HCT116 (cell line): ENCODE results near the gene RBMS1. TPM values are rescaled to one million over a fixed set of nuclear protein-coding genes. Genes with fewer than 3 reads are reported as not detected.

ENCODE experiments used
- ATAC-seq: fragments of 200-7000 bp; cut with Tn5 transposase; 2 replicates; pipeline ENCODE4 v1.9.1; 2020; ENCODE audit warnings: mild to moderate bottlenecking, moderate library complexity
- BruUV-seq: library from RNA; stranded (reverse); fragments of 400-500 nt; replicated peaks from 2 replicates; lab custom pipeline; 2021; lab: Mats Ljungman, UMichigan
- CTCF ChIA-PET: fragments of 300-600 bp; sonication (Branson Sonifier 250); formaldehyde crosslinking; loops from one replicate; lab custom pipeline; 2021; ENCODE audit warnings: antibody characterized with exemption; lab: Charles Lee
- POLR2A ChIA-PET: fragments of 300-600, 350-600 bp; sonication (Branson Sonifier 250); formaldehyde crosslinking; loops from one replicate; lab custom pipeline; 2021; ENCODE audit warnings: antibody characterized with exemption; lab: Charles Lee
- RAD21 ChIA-PET, 2 experiments: fragments of 300-600 bp; sonication (Branson Sonifier 250); formaldehyde crosslinking; loops; one replicate each; lab custom pipeline; 2023; ENCODE audit warnings: low total read pairs in 2 of 2; ENCODE audit not compliant: uncharacterized antibody in 2 of 2, unreplicated experiment in 2 of 2, low non-redundant PET in 1 of 2; lab: Charles Lee
- DNase-seq: peaks from one replicate; pipeline ENCODE4 v3.0.0-alpha.2; 2010; ENCODE audit warnings: low read depth, low spot score
- H2AFZ ChIP-seq: fragments of 200-600 bp; shearing (Covaris generic), sonication (generic); 2 replicates; pipeline ENCODE4 v1.6.1; 2017; ENCODE audit warnings: low read depth, mixed run types, mixed read lengths, antibody characterized with exemption, low read length; ENCODE audit not compliant: poor library complexity, severe bottlenecking
- H3K27ac ChIP-seq: 2 replicates; pipeline ENCODE4 v1.5.1; 2012; ENCODE audit warnings: low read depth, low read length
- H3K27me3 ChIP-seq: fragments of 200-600 bp; sonication (generic); 2 replicates; pipeline ENCODE4 v1.6.1; 2016; ENCODE audit warnings: mixed run types, low read length, mixed read lengths; ENCODE audit not compliant: insufficient read depth
- H3K36me3 ChIP-seq, 2 experiments: fragments of 200-500 bp in 1 of 2; fragments of 200-600 bp in 1 of 2; sonication (Bioruptor generic) in 1 of 2; sonication (generic) in 1 of 2; 2 replicates each; pipeline versions ENCODE4 v1.5.1 to v1.6.1; 2014 to 2016; ENCODE audit warnings: low read length in 2 of 2, inconsistent platforms in 1 of 2, mixed read lengths in 1 of 2, mixed run types in 1 of 2; ENCODE audit not compliant: insufficient read depth in 2 of 2, control insufficient read depth in 1 of 2
- H3K4me1 ChIP-seq, 2 experiments: fragments of 200-600 bp in 1 of 2; sonication (generic) in 1 of 2; 2 replicates each; pipeline versions ENCODE4 v1.5.1 to v1.6.1; 2012 to 2017; ENCODE audit warnings: low read length in 2 of 2, inconsistent platforms in 1 of 2, mild to moderate bottlenecking in 1 of 2, mixed read lengths in 1 of 2, mixed run types in 1 of 2, moderate library complexity in 1 of 2; ENCODE audit not compliant: insufficient read depth in 2 of 2, control insufficient read depth in 1 of 2
- H3K4me2 ChIP-seq: fragments of 200-600 bp; sonication (generic); 2 replicates; pipeline ENCODE4 v1.6.1; 2017; ENCODE audit warnings: mixed run types, low read length, mixed read lengths
- H3K4me3 ChIP-seq, 2 experiments: fragments of 200-600 bp in 1 of 2; sonication (generic) in 1 of 2; replicated peaks in 1 of 2; 2 replicates each; pipeline ENCODE4 v1.5.1; 2011 to 2016; ENCODE audit warnings: low read length in 2 of 2, control low read depth in 1 of 2, low read depth in 1 of 2, mild to moderate bottlenecking in 1 of 2, mixed read lengths in 1 of 2, mixed run types in 1 of 2
- H3K79me2 ChIP-seq: fragments of 200-600 bp; sonication (generic); 2 replicates; pipeline ENCODE4 v1.6.1; 2017; ENCODE audit warnings: mild to moderate bottlenecking, mixed run types, low read length, moderate library complexity, mixed read lengths; ENCODE audit not compliant: insufficient read depth
- H3K9ac ChIP-seq: fragments of 200-600 bp; sonication (generic); 2 replicates; pipeline ENCODE4 v1.6.1; 2016; ENCODE audit warnings: low read length, mixed read lengths
- H3K9me2 ChIP-seq: fragments of 200-600 bp; sonication (generic), shearing (Covaris generic); 2 replicates; pipeline ENCODE4 v1.6.1; 2017; ENCODE audit warnings: mixed run types, mild to moderate bottlenecking, moderate library complexity; ENCODE audit not compliant: insufficient read depth
- H3K9me3 ChIP-seq, 2 experiments: fragments of 200-500 bp in 1 of 2; fragments of 200-600 bp in 1 of 2; sonication (Bioruptor generic) in 1 of 2; sonication (generic) in 1 of 2; 2 replicates each; pipeline ENCODE4 v1.6.1; 2014 to 2017; ENCODE audit warnings: low read length in 2 of 2, mixed read lengths in 2 of 2, inconsistent platforms in 1 of 2, low read depth in 1 of 2, mild to moderate bottlenecking in 1 of 2, mixed run types in 1 of 2, moderate library complexity in 1 of 2; ENCODE audit not compliant: control insufficient read depth in 1 of 2, insufficient read depth in 1 of 2
- H4K20me1 ChIP-seq: fragments of 200-600 bp; sonication (generic), shearing (Covaris generic); 2 replicates; pipeline ENCODE4 v1.6.1; 2017; ENCODE audit warnings: mixed run types, mild to moderate bottlenecking, moderate library complexity; ENCODE audit not compliant: insufficient read depth
- ATF3 ChIP-seq: IDR thresholded peaks from 2 replicates; pipeline ENCODE4 v1.6.1; 2012
- ELF1 ChIP-seq: IDR thresholded peaks from 2 replicates; pipeline ENCODE4 v1.6.1; 2012; ENCODE audit warnings: low read depth, borderline replicate concordance
- EZH2 ChIP-seq: fragments of 200-600 bp; sonication (generic); IDR thresholded peaks from 2 replicates; pipeline ENCODE4 v1.6.1; 2017; ENCODE audit warnings: antibody characterized with exemption, mixed run types
- MAX ChIP-seq: IDR thresholded peaks from 2 replicates; pipeline ENCODE4 v1.6.1; 2012
- POLR2A ChIP-seq: IDR thresholded peaks from 2 replicates; pipeline ENCODE4 v1.7.0; 2011; ENCODE audit warnings: borderline replicate concordance; ENCODE audit not compliant: insufficient read depth, insufficient read length; ENCODE audit errors: extremely low read depth
- RAD21 ChIP-seq: IDR thresholded peaks from 2 replicates; pipeline ENCODE4 v1.6.1; 2012; ENCODE audit warnings: low read depth, mild to moderate bottlenecking
- SIN3A ChIP-seq: IDR thresholded peaks from 2 replicates; pipeline ENCODE4 v1.6.1; 2012; ENCODE audit warnings: low read depth
- ZBTB33 ChIP-seq: IDR thresholded peaks from 2 replicates; pipeline ENCODE4 v1.6.1; 2011; ENCODE audit warnings: mild to moderate bottlenecking, low read length, moderate library complexity; ENCODE audit not compliant: insufficient replicate concordance; ENCODE audit errors: extremely low read depth
- intact Hi-C: fragments of 100-400 bp; cut with micrococcal nuclease; formaldehyde crosslinking; loops from 2 replicates; pipeline ENCODE4 v1.10.0; 2022
- total RNA-seq: library from RNA; stranded (reverse); gene quantifications from one replicate; pipeline ENCODE4 v1.2.1, GENCODE V29; 2021; ENCODE audit not compliant: unreplicated experiment
- TF ChIP-seq, protein P1 (sequence below), 3 experiments: fragments of 200-600 bp in 1 of 3; sonication (generic) in 1 of 3; IDR thresholded peaks in 2 of 3; conservative IDR thresholded peaks in 1 of 3; 2 replicates each; pipeline ENCODE4 v1.5.1; 2012 to 2017; ENCODE audit warnings: low read depth in 2 of 3, low read length in 2 of 3, antibody characterized with exemption in 1 of 3, borderline replicate concordance in 1 of 3, control low read depth in 1 of 3, mild to moderate bottlenecking in 1 of 3, mixed read lengths in 1 of 3, mixed run types in 1 of 3, moderate library complexity in 1 of 3; ENCODE audit not compliant: insufficient read depth in 1 of 3

The RBMS1 gene
- total RNA-seq, 1 experiment from 2014 or later = 17.6 TPM

DNA sequence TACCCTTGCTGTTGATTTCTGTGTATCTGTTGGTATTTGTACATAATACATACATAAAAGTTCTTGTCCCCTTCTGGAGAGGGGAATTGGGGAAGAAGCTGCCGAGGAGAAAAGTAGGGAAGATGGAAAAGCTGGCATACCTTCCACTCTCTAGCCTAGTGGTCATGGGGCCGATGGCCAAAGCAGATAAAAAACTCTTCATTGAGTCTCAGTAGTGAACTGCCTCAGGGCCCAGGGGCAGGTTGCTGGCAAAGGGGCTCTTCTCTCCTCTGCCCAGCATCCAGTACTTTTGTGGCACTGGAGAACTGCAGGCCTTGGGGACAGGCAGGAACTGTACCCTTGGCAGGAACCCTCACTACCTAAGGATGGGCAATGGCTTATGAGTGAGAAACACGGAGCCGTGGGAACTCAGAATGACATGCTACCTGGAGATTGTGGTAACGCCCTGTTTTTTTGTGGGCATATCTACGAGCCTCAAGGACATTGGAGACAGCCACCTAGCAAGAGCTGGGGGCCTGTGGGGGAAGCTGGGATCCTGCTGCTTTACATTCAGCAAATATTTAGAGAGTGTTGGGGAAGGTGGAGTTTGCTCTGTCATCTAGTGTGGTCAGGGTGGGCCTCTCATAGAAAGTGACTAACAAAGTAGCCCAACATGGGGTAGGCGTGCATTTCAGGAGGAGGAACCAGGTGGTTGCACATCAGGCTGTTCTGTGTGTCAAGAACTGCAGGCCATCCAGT is 270.9 kb downstream of the RBMS1 start:
- CTCF ChIA-PET = no interaction called here
- Histone ChIP-seq H3K79me2 (no peaks in the 10 kb centered on the region), H3K4me3 (no peak overlapping the region), H3K4me1 (peaks cover 50 to 83% of the 10 kb centered on the region in 2 experiments), H3K9ac (no peak overlapping the region), H3K9me3 (no peaks in the 10 kb centered on the region), H3K27ac (no peak overlapping the region), H3K27me3 (no peaks in the 10 kb centered on the region), H3K9me2 (no peaks in the 10 kb centered on the region), H2AFZ (no peak overlapping the region), H3K4me2 (no peak overlapping the region), H4K20me1 (no peaks in the 10 kb centered on the region)
- no peak for DNase-seq
- RAD21 ChIA-PET = no interaction called here
- intact Hi-C loops = no loop called here
- BruUV-seq = no TSS peak
- no peak for ATAC-seq
- POLR2A ChIA-PET = no interaction called here
- TF ChIP-seq EZH2 (no peak), ELF1 (no peak), RAD21 (no peak), MAX (no peak), ZBTB33 (no peak), SIN3A (no peak), POLR2A (no peak), ATF3 (no peak)
- TF ChIP-seq, protein P1, sequence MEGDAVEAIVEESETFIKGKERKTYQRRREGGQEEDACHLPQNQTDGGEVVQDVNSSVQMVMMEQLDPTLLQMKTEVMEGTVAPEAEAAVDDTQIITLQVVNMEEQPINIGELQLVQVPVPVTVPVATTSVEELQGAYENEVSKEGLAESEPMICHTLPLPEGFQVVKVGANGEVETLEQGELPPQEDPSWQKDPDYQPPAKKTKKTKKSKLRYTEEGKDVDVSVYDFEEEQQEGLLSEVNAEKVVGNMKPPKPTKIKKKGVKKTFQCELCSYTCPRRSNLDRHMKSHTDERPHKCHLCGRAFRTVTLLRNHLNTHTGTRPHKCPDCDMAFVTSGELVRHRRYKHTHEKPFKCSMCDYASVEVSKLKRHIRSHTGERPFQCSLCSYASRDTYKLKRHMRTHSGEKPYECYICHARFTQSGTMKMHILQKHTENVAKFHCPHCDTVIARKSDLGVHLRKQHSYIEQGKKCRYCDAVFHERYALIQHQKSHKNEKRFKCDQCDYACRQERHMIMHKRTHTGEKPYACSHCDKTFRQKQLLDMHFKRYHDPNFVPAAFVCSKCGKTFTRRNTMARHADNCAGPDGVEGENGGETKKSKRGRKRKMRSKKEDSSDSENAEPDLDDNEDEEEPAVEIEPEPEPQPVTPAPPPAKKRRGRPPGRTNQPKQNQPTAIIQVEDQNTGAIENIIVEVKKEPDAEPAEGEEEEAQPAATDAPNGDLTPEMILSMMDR (IDR thresholded peaks at IDR 0.05 in 2 of 3, conservative IDR thresholded peaks at IDR 0.05 in 1 of 3; ENCODE audit: borderline replicate concordance in 1 of 3, insufficient read depth in 1 of 3, low read depth in 2 of 3, low read length in 2 of 3) = no peak
- TF ChIP-seq, all 23 proteins: peak for 0
- H3K36me3 ChIP-seq = no peaks in the 10 kb centered on the region
